Measurements from ENCODE around the gene KANSL1.

The KANSL1 gene

GRCh38 chr17:46166692-46167249 is 26.5 kb downstream of the KANSL1 start:
- no peak for DNase-seq

GRCh38 chr17:46163929-46164594 is 29.2 kb downstream of the KANSL1 start:
- DNase-seq, result no peak

GRCh38 chr17:46163316-46163715 is 29.9 kb downstream of the KANSL1 start:
- no peak for DNase-seq

- no peak for DNase-seq
These were observed 30.4 kb downstream of the KANSL1 start for GRCh38 chr17:46162866-46163265.

- no peak for DNase-seq
These were observed 33.1 kb downstream of the KANSL1 start for GRCh38 chr17:46160169-46160568.

GRCh38 chr17:46159686-46160085 is 33.5 kb downstream of the KANSL1 start:
- no peak for DNase-seq

GRCh38 chr17:46158323-46159296 is 34.6 kb downstream of the KANSL1 start:
- no peak for DNase-seq

GRCh38 chr17:46157443-46158062 is 35.7 kb downstream of the KANSL1 start:
- DNase-seq, result no peak

- peak; percentile 36 to 52 for DNase-seq
These were observed 38.9 kb downstream of the KANSL1 start for GRCh38 chr17:46154151-46154816.

- DNase-seq, result no peak
These were observed 40.8 kb downstream of the KANSL1 start for GRCh38 chr17:46152423-46152822.

GRCh38 chr17:46151762-46152161 is 41.5 kb downstream of the KANSL1 start:
- no peak for DNase-seq

GRCh38 chr17:46150216-46150963 is 42.8 kb downstream of the KANSL1 start:
- DNase-seq, result no peak

GRCh38 chr17:46148247-46148646 is 45.0 kb downstream of the KANSL1 start:
- DNase-seq, result no peak

- peak in 1 of 2 experiments; percentile 40 for DNase-seq
These were observed 45.9 kb downstream of the KANSL1 start for GRCh38 chr17:46147296-46147695.

- no peak for DNase-seq
These were observed 49.0 kb downstream of the KANSL1 start for GRCh38 chr17:46144246-46144645.

- no peak for DNase-seq
These were observed 49.4 kb downstream of the KANSL1 start for GRCh38 chr17:46143827-46144236.

GRCh38 chr17:46141645-46142044 is 51.6 kb downstream of the KANSL1 start:
- DNase-seq, result no peak

- DNase-seq, result no peak
These were observed 52.5 kb downstream of the KANSL1 start for GRCh38 chr17:46140645-46141197.

GRCh38 chr17:46139432-46140210 is 53.6 kb downstream of the KANSL1 start:
- DNase-seq, result no peak

GRCh38 chr17:46138473-46138872 is 54.8 kb downstream of the KANSL1 start:
- no peak for DNase-seq

GRCh38 chr17:46136820-46137219 is 56.4 kb downstream of the KANSL1 start:
- no peak for DNase-seq

Measured in activated CD4-positive, alpha-beta T cell treated with anti-CD3 and anti-CD28 coated beads, Interleukin-2, amount 50 U/mL, for 48 hours (primary cell).